Astrocyte of the spinal cord (primary cell): ENCODE results near the gene GPX7.
"Not testable (repeated sequence)": the region's sequence is repeated elsewhere in the genome, so short reads cannot be mapped to it uniquely, and the experiment has no call there.

ENCODE experiments used
- DNase-seq: peaks from one replicate; pipeline ENCODE4 v3.0.0; 2011; ENCODE audit warnings: low read depth, low spot score
- H3K4me3 ChIP-seq: 2 replicates; pipeline ENCODE4 v1.5.1; 2011; ENCODE audit warnings: low read depth, mild to moderate bottlenecking, low read length, moderate library complexity
- CTCF ChIP-seq: IDR thresholded peaks from 2 replicates; pipeline ENCODE4 v1.5.1; 2012; ENCODE audit warnings: low read depth, mild to moderate bottlenecking, low read length, inconsistent platforms
- in situ Hi-C: cut with HindIII; loops from 2 replicates; pipeline ENCODE4 v1.10.0; 2017; ENCODE audit warnings: low sequenced_read_pairs

The GPX7 gene

GRCh38 chr1:52571783-52572182 lies 30.4 kb upstream of the GPX7 start:
- in situ Hi-C loops: no loop called here
- H3K4me3 ChIP-seq: no peak overlapping the region
- DNase-seq: peak; percentile 16
- TF ChIP-seq CTCF: no peak

- H3K4me3 ChIP-seq: no peak overlapping the region
- DNase-seq: no peak
- in situ Hi-C loops: no loop called here
- no peak for TF ChIP-seq CTCF
These were observed 29.8 kb upstream of the GPX7 start for GRCh38 chr1:52572387-52572786.

- peak; percentile 94 for DNase-seq
- in situ Hi-C loops: no loop called here
- TF ChIP-seq CTCF: no peak
- H3K4me3 ChIP-seq: no peak overlapping the region
These were observed 27.6 kb upstream of the GPX7 start for GRCh38 chr1:52574594-52574993.

GRCh38 chr1:52576074-52576473 lies 26.1 kb upstream of the GPX7 start:
- in situ Hi-C loops: no loop called here
- no peak overlapping the region for H3K4me3 ChIP-seq
- no peak for DNase-seq
- TF ChIP-seq CTCF: no peak

GRCh38 chr1:52578066-52578465 lies 24.1 kb upstream of the GPX7 start:
- H3K4me3 ChIP-seq, in situ Hi-C loops, DNase-seq: not testable (repeated sequence)

- H3K4me3 ChIP-seq: no peak overlapping the region
- in situ Hi-C loops: no loop called here
- no peak for TF ChIP-seq CTCF
- DNase-seq: no peak
These were observed 22.8 kb upstream of the GPX7 start for GRCh38 chr1:52579415-52579814.

GRCh38 chr1:52580283-52580682 lies 21.9 kb upstream of the GPX7 start:
- TF ChIP-seq CTCF: no peak
- no peak for DNase-seq
- no peak overlapping the region for H3K4me3 ChIP-seq
- in situ Hi-C loops: no loop called here
